Thoracic aorta (tissue), 2 donors: ENCODE results near the gene U2AF2. TPM values are rescaled to one million over a fixed set of nuclear protein-coding genes. Genes with fewer than 3 reads are reported as not detected.

ENCODE experiments used
- ATAC-seq: fragments of 150-250 bp; one replicate; pipeline ENCODE4 v1.8.0; 2017; ENCODE audit warnings: low read depth; ENCODE audit not compliant: insufficient number of reproducible peaks, low FRiP score
- DNase-seq: peaks from one replicate; pipeline ENCODE4 v3.0.0-alpha.2; 2020; ENCODE audit warnings: low spot score
- H3K27ac ChIP-seq, 2 donors: fragments of 200-600 bp; sonication (generic); 1 replicate in 1 of 2; 2 replicates in 1 of 2; pipeline ENCODE4 v1.5.1; 2016; ENCODE audit warnings: mild to moderate bottlenecking in 2 of 2, moderate library complexity in 2 of 2
- H3K27me3 ChIP-seq: fragments of 200-600 bp; sonication (generic); replicated peaks from 2 replicates; pipeline ENCODE4 v1.6.0; 2016; ENCODE audit warnings: mild to moderate bottlenecking; ENCODE audit not compliant: insufficient read depth
- H3K36me3 ChIP-seq: fragments of 200-600 bp; sonication (generic); one replicate; pipeline ENCODE4 v1.5.1; 2016
- H3K4me1 ChIP-seq, 2 donors: fragments of 200-600 bp; sonication (generic); 1 replicate in 1 of 2; 2 replicates in 1 of 2; pipeline versions ENCODE4 v1.5.1 to v1.6.0; 2016; ENCODE audit warnings: low read depth in 2 of 2, mild to moderate bottlenecking in 1 of 2; ENCODE audit not compliant: control insufficient read depth in 1 of 2
- H3K4me3 ChIP-seq: fragments of 200-600 bp; sonication (generic); 2 replicates; pipeline ENCODE4 v1.5.1; 2016; ENCODE audit warnings: mild to moderate bottlenecking
- H3K9me3 ChIP-seq: fragments of 200-600 bp; sonication (generic); 2 replicates; pipeline ENCODE4 v1.5.1; 2016
- total RNA-seq, 2 donors: library from RNA; depleted of rRNA; stranded (reverse); fragments of >200 nt; gene quantifications; one replicate each; pipeline versions ENCODE4 v1.1.0 to v1.2.3, GENCODE V29; 2016
- TF ChIP-seq, protein P1 (sequence below): fragments of 200-600 bp; sonication (generic); IDR thresholded peaks from one replicate; pipeline ENCODE4 v1.5.1; 2019; ENCODE audit warnings: antibody characterized with exemption

The U2AF2 gene
- total RNA-seq, 2 donors from 2014 or later = 77.3 to 106 TPM

DNA sequence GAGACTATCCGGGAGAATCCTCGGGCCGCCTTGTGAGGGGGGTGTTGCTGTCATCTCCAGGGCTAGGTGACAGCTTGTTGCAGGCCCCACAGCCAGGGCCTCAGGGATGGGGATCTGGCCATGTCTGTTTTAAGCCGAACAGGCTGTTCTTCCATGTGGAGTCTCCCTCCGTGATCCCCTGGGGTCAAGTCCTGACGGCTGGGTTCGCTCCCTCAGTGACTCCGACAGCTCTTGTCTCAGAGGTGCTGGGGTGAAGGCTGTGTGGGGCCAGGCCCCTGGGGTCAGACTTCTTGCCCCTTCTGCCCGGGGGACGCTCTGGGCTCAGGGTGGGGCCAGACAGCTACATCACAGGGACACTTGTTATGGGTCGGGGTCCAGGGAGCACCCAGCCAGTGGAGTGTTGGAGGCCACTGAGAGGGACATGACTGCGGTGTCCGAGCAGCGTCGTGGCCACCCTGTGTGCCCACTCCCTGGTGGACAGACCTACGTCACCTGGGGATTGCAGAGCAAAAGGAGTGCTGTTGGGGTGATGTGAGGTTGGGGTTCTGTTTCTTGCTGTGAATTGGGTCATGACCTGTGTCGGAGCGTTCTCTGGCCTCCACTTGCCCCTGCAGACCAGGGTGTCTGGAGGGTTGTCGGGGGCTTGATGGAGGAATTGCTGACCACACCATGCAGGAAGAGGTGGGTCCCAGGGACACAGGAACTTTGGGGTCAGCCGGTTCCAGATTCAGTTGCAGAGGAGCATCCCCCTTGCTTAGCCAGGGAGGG is 41.6 kb downstream of the U2AF2 start:
- H3K9me3 ChIP-seq = no peaks in the 10 kb centered on the region
- peaks cover 46% of the 10 kb centered on the region for H3K36me3 ChIP-seq
- no peak overlapping the region for H3K27ac ChIP-seq
- TF ChIP-seq, protein P1, sequence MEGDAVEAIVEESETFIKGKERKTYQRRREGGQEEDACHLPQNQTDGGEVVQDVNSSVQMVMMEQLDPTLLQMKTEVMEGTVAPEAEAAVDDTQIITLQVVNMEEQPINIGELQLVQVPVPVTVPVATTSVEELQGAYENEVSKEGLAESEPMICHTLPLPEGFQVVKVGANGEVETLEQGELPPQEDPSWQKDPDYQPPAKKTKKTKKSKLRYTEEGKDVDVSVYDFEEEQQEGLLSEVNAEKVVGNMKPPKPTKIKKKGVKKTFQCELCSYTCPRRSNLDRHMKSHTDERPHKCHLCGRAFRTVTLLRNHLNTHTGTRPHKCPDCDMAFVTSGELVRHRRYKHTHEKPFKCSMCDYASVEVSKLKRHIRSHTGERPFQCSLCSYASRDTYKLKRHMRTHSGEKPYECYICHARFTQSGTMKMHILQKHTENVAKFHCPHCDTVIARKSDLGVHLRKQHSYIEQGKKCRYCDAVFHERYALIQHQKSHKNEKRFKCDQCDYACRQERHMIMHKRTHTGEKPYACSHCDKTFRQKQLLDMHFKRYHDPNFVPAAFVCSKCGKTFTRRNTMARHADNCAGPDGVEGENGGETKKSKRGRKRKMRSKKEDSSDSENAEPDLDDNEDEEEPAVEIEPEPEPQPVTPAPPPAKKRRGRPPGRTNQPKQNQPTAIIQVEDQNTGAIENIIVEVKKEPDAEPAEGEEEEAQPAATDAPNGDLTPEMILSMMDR = no peak
- H3K27me3 ChIP-seq = no peaks in the 10 kb centered on the region
- DNase-seq = no peak
- no peaks in the 10 kb centered on the region for H3K4me1 ChIP-seq
- no peak overlapping the region for H3K4me3 ChIP-seq
- no peak for ATAC-seq

DNA sequence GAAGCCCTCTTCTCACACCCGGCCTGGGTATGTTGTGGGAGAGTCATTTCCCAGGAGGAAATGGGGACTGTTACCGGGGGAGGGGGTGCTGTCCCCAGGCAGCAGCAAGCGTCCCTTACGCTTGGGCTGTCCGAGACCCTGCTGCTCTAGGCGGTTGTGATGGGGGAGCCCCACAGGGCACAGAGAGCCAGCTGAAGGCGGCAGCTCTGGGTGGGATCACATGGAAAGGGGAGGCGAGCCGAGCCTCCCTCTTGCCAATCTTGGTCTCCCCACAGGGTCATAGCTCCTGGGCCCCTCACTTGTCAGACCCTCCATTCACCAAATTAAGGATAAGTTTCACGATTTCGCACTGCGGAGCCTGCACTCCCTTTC is 42.2 kb downstream of the U2AF2 start:
- TF ChIP-seq, protein P1 = no peak
- H3K4me3 ChIP-seq = no peak overlapping the region
- DNase-seq (no peak), ATAC-seq (no peak)
- no peaks in the 10 kb centered on the region for H3K27me3 ChIP-seq
- H3K4me1 ChIP-seq = no peaks in the 10 kb centered on the region
- H3K27ac ChIP-seq = no peak overlapping the region
- H3K36me3 ChIP-seq = peaks cover 40% of the 10 kb centered on the region
- H3K9me3 ChIP-seq = no peaks in the 10 kb centered on the region

- ATAC-seq = no peak
- H3K9me3 ChIP-seq = no peaks in the 10 kb centered on the region
- no peaks in the 10 kb centered on the region for H3K27me3 ChIP-seq
- no peak overlapping the region for H3K27ac ChIP-seq
- no peak overlapping the region for H3K4me3 ChIP-seq
- H3K36me3 ChIP-seq = peaks cover 38% of the 10 kb centered on the region
- H3K4me1 ChIP-seq = no peaks in the 10 kb centered on the region
- TF ChIP-seq, protein P1 = no peak
- no peak for DNase-seq
Observed at GRCh38 chr19:55697698-55698097, 42.9 kb downstream of the U2AF2 start.

DNA sequence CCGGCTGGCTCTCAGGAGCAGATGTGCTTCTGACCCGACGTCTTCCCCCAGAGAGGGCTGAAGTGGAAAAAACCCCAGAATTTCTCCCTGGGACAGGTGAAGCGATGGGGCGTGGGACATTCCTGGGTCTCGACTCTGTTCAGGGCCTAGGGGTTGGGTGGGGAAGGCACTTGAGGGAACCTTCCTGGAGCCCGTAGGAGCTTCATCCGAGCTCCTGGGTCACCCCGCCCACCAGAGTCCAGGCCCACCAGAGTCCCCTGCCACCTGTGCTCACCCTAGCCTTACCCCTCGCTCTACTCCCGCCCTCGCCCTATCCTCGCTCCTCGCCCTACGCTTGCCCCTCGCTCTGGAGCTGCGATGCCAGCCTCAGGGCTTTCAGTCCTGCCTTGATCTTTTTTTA is 43.4 kb downstream of the U2AF2 start:
- Histone ChIP-seq H3K4me1 (no peaks in the 10 kb centered on the region), H3K4me3 (no peak overlapping the region), H3K36me3 (peaks cover 34% of the 10 kb centered on the region), H3K9me3 (no peaks in the 10 kb centered on the region), H3K27me3 (no peaks in the 10 kb centered on the region), H3K27ac (no peak overlapping the region)
- TF ChIP-seq, protein P1 = no peak
- DNase-seq (no peak), ATAC-seq (no peak)

DNA sequence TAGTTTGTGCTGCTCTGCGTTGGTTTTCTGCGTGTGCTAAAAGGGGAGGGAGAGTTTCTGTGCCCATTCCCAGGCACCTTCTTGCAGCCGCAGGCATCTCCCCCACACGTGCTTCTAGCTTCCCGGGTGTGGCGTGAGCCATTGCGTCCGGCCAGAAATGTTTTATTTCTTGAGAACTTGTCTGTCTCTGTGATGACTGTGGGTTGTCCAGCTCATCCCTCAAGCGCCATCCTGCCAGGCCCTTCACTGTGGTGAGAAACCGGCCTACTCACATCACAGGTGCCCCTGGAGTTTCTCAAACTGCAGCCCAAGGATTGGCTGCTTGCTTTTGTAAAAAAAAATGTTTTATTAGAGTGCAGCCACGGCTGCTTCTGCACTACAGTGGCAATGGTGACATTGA is 44.4 kb downstream of the U2AF2 start:
- no peaks in the 10 kb centered on the region for H3K4me1 ChIP-seq
- TF ChIP-seq, protein P1 = no peak
- ATAC-seq = no peak
- H3K27me3 ChIP-seq = no peaks in the 10 kb centered on the region
- peaks cover 27% of the 10 kb centered on the region for H3K36me3 ChIP-seq
- no peaks in the 10 kb centered on the region for H3K9me3 ChIP-seq
- DNase-seq = no peak
- no peak overlapping the region for H3K27ac ChIP-seq
- no peak overlapping the region for H3K4me3 ChIP-seq
